ENCODE data around the gene LEFTY2.
"Not testable (repeated sequence)": the region's sequence is repeated elsewhere in the genome, so short reads cannot be mapped to it uniquely, and the experiment has no call there.

LEFTY2 gene

DNA sequence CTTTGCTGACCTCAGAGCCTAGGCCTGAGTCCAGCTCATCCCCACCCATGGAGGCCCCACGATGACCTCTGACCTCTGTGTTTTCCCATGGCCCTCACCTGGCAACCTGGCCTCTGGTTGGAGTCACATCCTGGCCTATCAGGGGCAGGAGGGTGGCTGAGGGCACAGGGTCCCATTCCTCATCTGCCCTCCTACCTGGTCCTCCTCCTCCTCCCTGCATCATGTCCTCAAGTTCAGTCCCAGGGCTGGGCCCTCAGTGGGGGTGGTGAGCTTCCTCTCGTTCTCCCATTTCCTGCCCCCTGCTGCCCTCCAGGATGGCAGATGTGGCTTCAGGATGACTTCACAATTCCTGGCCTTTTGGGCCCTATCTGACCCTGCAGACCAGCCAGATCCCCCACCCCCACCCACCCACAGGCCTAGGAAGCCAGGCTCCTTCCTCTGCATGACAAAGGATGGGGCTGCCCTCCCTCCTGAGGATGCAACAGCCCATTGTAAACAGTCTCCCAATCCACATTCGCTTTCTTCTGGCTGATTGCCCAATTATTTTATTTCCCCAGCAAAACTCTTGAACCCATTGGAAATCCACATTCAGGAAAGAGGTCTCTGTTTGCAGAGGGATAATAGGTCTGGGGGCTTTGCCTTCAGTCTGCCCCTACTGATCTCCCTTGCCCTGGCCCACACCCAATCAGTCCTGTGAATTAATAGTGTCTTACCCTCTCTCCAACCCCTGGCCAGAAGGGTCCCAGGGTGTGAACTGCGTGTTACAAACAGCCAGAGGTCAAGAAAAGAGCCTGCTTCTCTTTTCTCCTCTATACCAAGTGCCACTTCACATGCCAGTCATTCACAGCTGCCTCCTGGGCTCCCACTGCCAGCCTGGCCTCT, 41.7 kb downstream of the LEFTY2 start:
- DNase-seq = no peak

- DNase-seq = peak in 1 of 2 experiments; percentile 40
Observed at GRCh38 chr1:225897595-225898514, 43.2 kb downstream of the LEFTY2 start.

- DNase-seq = peak; percentile 57 to 70
Observed at GRCh38 chr1:225896937-225897549, 44.0 kb downstream of the LEFTY2 start.

GRCh38 chr1:225896494-225896893, 44.5 kb downstream of the LEFTY2 start:
- no peak for DNase-seq

DNA sequence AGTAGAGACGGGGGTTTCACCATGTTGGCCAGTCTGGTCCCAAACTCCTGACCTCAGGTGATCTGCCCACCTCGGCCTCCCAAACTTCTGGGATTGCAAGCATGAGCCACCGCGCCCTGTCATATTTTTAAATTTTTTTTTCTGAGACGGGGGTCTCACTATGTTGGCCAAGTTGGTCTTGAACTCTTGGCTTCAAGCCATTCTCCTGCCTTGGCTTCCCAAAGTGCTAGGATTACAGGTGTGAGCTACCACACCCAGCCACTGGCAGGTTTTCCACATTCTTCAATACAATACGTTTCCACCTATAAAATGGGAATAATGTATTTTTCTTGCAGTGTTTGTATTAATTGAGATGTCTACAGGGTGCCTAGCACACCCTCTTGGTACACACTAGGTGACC, 48.7 kb downstream of the LEFTY2 start:
- no peak for DNase-seq

GRCh38 chr1:225891229-225891972, 49.6 kb downstream of the LEFTY2 start:
- DNase-seq = no peak

- DNase-seq = no peak
Observed at GRCh38 chr1:225890346-225891228, 50.4 kb downstream of the LEFTY2 start.

DNA sequence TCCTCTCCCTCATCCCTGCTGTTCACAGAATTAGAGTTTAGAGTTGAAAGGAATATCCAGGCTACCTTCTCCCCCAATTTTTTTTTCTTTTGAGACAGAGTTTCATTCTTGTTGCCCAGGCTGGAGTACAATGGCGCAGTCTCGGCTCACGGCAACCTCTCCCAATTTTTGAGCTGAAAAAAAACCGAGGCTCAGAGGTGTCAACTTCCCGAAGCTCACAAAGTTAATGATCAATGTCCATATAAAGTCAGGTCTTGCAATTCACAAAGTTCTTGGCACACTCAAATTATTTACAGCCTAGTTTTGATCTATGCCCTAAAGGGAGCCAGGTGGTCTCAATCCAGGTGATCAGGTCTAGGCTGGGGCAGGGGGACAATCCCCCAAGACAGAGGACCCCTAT, 51.3 kb downstream of the LEFTY2 start:
- no peak for DNase-seq

DNA sequence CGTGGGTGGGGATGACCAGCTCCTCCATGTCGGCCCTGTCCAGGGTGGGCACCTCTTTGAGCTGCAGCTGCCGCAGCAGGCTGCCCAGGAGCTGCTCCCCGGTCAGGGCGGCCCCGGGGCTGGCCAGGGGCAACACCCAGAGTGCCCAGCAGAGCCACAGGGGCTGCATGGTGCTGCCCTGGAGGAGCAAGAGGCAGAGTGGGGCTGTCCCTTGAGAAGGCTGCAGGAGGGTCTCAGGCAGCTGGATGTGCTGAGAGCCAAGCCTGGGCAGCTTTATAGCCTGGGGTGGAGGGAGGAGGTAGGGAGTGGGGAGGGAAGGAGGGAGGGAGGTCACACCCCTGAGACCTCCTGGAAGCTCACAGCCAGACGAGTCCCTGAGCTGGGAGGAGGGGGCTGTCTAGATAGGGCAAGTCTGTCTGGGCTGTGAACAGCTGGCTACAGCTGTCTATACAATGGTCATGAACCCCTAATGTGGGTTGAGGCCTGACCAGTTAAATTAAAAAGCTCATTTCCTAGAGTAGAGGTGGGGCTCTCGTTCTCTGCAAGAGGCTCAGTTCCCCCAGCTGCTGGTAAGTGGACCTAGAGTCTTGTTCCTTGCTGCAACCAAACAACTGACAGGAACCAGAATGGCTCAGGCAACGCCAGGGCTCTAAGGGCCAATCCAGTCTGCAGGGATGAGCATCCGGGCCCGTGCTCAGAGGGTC, 52.0 kb downstream of the LEFTY2 start, which contains the start of gene LEFTY1:
Gene LEFTY1 (minus strand): TSS at position 249 of the 704 bp plus-strand sequence. CDS start 80 bp downstream, at position 169.
- no peak for DNase-seq

DNA sequence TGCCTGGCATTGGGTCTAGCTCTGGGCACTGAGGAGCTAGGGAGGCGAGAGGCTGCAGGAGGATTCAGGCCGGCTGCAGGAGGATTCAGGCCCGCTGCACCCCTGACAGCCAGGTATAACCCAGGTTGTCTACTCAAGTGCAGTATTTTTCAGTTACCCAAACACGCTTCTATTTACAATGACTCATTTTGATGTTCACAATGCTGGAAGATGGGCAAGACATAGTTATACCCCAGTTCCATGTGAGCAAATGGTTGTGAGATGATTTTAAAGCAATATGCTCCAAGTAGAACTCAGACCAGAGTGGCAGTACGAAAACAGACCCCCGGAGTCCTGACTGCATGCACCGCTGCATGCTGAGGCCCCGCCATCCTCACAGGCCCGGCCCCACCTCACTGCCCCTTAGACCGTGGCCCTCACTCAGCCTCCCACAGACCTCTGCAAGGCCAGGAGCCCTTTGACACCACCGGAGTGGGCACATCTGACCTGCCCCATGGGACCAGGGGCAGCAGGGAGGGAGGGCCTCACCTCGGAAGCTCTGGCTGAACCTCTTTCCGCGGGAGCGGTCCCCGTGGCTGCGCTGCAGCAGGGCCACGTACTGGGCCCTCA, 52.6 kb downstream of the LEFTY2 start:
- DNase-seq = no peak

DNA sequence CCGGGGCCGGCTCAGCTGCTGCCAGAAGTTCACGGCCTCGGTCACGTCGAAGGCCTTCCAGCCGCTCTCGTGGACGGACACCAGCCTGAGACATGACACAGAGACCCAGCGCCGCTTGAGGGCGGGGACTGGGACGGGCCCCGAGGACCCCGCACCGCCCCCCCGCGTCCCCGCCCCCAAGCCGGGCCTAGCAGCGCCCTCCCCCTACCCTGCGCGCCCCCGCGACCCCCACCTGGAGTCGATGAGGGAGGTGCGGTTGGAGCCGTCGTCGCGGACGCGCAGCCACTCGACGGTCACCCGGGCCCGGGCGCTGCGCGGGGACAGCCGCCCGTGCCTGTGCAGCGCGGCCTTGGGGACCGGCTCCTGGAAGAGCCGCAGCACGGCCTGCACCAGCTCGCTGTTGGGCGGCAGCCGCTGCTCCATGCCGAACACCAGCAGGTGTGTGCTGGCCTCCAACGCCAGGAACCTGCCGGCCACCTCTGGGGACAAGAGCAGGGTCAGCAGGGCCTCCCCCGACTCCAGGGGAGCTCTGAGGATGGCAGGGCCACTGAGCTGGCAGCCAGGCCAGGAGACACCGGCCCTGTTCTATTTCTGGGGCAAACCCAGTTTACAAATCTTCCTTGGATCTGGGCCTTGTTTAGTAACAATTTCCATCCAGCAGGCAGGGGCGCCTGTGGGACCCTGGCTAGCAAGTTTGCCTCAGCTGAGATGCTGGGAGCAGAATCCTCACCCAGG, 53.3 kb downstream of the LEFTY2 start:
- DNase-seq = not testable (repeated sequence)

DNA sequence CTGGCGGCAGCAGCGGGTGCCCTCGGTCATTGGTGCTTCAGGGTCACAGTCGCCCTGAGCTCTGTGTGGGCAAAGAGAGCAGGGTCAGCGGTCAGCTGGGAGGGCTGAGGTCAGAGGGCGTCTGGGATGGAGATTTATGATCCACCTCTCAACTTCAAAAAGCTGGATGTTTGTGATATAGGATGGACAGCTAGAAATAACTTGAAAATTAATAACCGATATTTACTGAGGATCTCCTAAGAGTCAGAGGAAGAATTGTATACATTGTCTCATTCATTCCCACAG, 54.0 kb downstream of the LEFTY2 start:
- no peak for DNase-seq

All from activated T-cell treated with anti-CD3 and anti-CD28 coated beads, Interleukin-2, amount 50 U/mL, for 48 hours (primary cell).